Measurements from ENCODE around the gene HOXD1.

GRCh38 chr2:176162911-176163671 is 25.4 kb upstream of the HOXD1 start:
- TF ChIP-seq CTCF (IDR thresholded peaks at IDR 0.05) (no peak), POLR2A (IDR thresholded peaks at IDR 0.05) (no peak), EP300 (IDR thresholded peaks at IDR 0.05) (no peak)

Measured in tibial nerve (tissue), 4 donors.